PFSK-1 (cell line): ENCODE data around the gene MAST3.

Experiments used
- FOXP2 ChIP-seq: optimal IDR thresholded peaks from 2 replicates; pipeline ENCODE3; 2011; ENCODE audit warnings: borderline replicate concordance, control low read depth, inconsistent platforms; ENCODE audit not compliant: insufficient read depth; ENCODE audit errors: extremely low read length, extremely low read depth
- POLR2AphosphoS5 ChIP-seq: IDR thresholded peaks from 2 replicates; pipeline ENCODE4 v1.6.1; 2012; ENCODE audit warnings: low read depth, mild to moderate bottlenecking, control low read depth, low read length, moderate library complexity
- SIN3A ChIP-seq: IDR thresholded peaks from 2 replicates; pipeline ENCODE4 v1.6.1; 2012; ENCODE audit warnings: mild to moderate bottlenecking, low read length, moderate library complexity, borderline replicate concordance; ENCODE audit not compliant: insufficient read depth
- TAF1 ChIP-seq: IDR thresholded peaks from 2 replicates; pipeline ENCODE4 v1.6.1; 2012; ENCODE audit warnings: low read length, control low read depth, borderline replicate concordance; ENCODE audit not compliant: insufficient read depth
- TF ChIP-seq, protein P1 (sequence below), 2 experiments: IDR thresholded peaks; 2 replicates each; pipeline versions ENCODE4 v1.6.1 to v1.8.0; 2011 to 2012; ENCODE audit warnings: low read depth in 2 of 2, low read length in 2 of 2, control low read depth in 1 of 2, inconsistent platforms in 1 of 2, mild to moderate bottlenecking in 1 of 2, moderate library complexity in 1 of 2; ENCODE audit not compliant: insufficient read depth in 1 of 2

DNA sequence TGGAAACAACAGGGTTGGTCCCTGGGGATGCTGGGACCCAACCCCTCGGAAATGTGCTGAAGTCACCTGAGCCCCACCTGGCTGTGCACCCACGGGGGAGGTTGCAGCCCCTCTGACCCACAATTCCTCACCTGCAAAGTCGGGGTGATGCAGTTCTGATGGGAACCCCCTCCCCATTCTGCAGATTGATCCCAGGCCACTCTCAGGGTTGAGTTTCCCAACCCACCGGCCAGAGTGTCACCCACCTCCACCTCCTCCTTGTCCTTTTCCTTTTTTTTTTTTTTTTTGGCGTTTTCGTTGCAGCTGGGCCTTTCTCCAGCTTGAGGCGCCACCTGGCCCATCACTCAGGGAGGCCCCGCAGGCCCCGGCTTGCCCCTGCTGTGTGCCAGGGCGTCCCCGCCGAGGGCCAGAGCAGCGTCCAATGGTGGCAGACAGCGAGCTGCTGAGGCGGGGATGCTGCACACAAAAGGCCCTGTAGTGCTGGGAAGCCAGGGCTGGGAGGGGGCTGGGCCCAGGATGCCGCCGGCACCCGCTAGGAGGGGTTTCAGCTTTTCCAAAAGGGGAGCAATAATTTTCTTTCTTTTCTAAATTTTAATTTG is 60.0 kb downstream of the MAST3 start:
- TF ChIP-seq POLR2AphosphoS5: no peak
- TF ChIP-seq, protein P1, sequence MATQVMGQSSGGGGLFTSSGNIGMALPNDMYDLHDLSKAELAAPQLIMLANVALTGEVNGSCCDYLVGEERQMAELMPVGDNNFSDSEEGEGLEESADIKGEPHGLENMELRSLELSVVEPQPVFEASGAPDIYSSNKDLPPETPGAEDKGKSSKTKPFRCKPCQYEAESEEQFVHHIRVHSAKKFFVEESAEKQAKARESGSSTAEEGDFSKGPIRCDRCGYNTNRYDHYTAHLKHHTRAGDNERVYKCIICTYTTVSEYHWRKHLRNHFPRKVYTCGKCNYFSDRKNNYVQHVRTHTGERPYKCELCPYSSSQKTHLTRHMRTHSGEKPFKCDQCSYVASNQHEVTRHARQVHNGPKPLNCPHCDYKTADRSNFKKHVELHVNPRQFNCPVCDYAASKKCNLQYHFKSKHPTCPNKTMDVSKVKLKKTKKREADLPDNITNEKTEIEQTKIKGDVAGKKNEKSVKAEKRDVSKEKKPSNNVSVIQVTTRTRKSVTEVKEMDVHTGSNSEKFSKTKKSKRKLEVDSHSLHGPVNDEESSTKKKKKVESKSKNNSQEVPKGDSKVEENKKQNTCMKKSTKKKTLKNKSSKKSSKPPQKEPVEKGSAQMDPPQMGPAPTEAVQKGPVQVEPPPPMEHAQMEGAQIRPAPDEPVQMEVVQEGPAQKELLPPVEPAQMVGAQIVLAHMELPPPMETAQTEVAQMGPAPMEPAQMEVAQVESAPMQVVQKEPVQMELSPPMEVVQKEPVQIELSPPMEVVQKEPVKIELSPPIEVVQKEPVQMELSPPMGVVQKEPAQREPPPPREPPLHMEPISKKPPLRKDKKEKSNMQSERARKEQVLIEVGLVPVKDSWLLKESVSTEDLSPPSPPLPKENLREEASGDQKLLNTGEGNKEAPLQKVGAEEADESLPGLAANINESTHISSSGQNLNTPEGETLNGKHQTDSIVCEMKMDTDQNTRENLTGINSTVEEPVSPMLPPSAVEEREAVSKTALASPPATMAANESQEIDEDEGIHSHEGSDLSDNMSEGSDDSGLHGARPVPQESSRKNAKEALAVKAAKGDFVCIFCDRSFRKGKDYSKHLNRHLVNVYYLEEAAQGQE (IDR thresholded peaks at IDR 0.05; ENCODE audit: insufficient read depth in 1 of 2, low read depth in 2 of 2, low read length in 2 of 2): no peak
- TF ChIP-seq TAF1: no peak
- no peak for TF ChIP-seq SIN3A
- TF ChIP-seq FOXP2: peak; percentile 44
